ENCODE data around the gene STPG3. TPM values are rescaled to one million over a fixed set of nuclear protein-coding genes. Genes with fewer than 3 reads are reported as not detected.

Gene STPG3
- total and polyA plus RNA-seq, 2 of the 4 experiments (the other 2 are of a cell fraction) = not detected

GRCh38 chr9:137212520-137212919, 38.6 kb upstream of the STPG3 start:
- no peak overlapping the region for H2AFZ ChIP-seq (replicated peaks; ENCODE audit: low read length, poor library complexity)
- H3K36me3 ChIP-seq (ENCODE audit: control insufficient read depth, insufficient read depth, low read length) = peaks cover 22% of the 10 kb centered on the region
- in situ Hi-C loops (cut with MboI; ENCODE audit: low sequenced_read_pairs) = no loop called here
- no peak overlapping the region for H3K14ac ChIP-seq (replicated peaks; ENCODE audit: low read depth, low read length)
- CTCF ChIA-PET = no interaction called here
- no peak overlapping the region for H2BK5ac ChIP-seq (ENCODE audit: low read depth, low read length, poor library complexity, severe bottlenecking)
- H2AK5ac ChIP-seq (ENCODE audit: low read depth, low read length) = no peak overlapping the region
- no peak overlapping the region for H2BK120ac ChIP-seq (ENCODE audit: low read depth, low read length)
- no peaks in the 10 kb centered on the region for H3K4me1 ChIP-seq (ENCODE audit: control insufficient read depth, insufficient read depth, low read length)
- peaks cover 4 to 5% of the 10 kb centered on the region in 2 experiments for H3K79me1 ChIP-seq (ENCODE audit: low read depth in 1 of 2, low read length in 2 of 2)
- no peak overlapping the region for H3K4ac ChIP-seq (ENCODE audit: low read depth, low read length)
- no peak overlapping the region for H3K23ac ChIP-seq (ENCODE audit: low read depth, low read length)
- H2BK15ac ChIP-seq (ENCODE audit: low read depth, low read length) = no peak overlapping the region
- no peaks in the 10 kb centered on the region for H3K9me3 ChIP-seq (ENCODE audit: control insufficient read depth, insufficient read depth, low read length)
- no peak overlapping the region for H2AK9ac ChIP-seq (replicated peaks; ENCODE audit: low read depth, low read length, poor library complexity)
- H4K5ac ChIP-seq (ENCODE audit: low read depth, low read length) = no peak overlapping the region
- H3K9me1 ChIP-seq (ENCODE audit: insufficient read depth, low read length) = no peaks in the 10 kb centered on the region
- no peak overlapping the region for H2BK20ac ChIP-seq (ENCODE audit: low read depth, low read length)
- no peaks in the 10 kb centered on the region for H4K20me1 ChIP-seq (ENCODE audit: insufficient read depth, low read length)
- ATAC-seq (ENCODE audit: low read depth) (no peak), DNase-seq (no peak)
- no peak overlapping the region for H4K91ac ChIP-seq (ENCODE audit: insufficient read depth, low read depth, low read length)
- H4K8ac ChIP-seq (ENCODE audit: low read depth in 2 of 2, low read length in 2 of 2) = no peak overlapping the region
- no peaks in the 10 kb centered on the region for H3K27me3 ChIP-seq (ENCODE audit: control insufficient read depth, insufficient read depth, low read length)
- no peak overlapping the region for H3K18ac ChIP-seq (ENCODE audit: low read depth, low read length)
- no peak overlapping the region for H3K4me2 ChIP-seq (ENCODE audit: low read depth, low read length)
- BruUV-seq (replicated peaks) = no TSS peak
- no peak overlapping the region for H3K9ac ChIP-seq (ENCODE audit: low read depth, low read length)
- no peak overlapping the region for H3K27ac ChIP-seq (ENCODE audit: insufficient read depth, low read length)
- intact Hi-C loops (cut with micrococcal nuclease) = no loop called here
- TF ChIP-seq FOS (IDR thresholded peaks at IDR 0.05; ENCODE audit: low read depth, low read length) (no peak), RFX5 (IDR thresholded peaks at IDR 0.05; ENCODE audit: low read depth, low read length) (no peak), MAFK (IDR thresholded peaks at IDR 0.05; ENCODE audit: low read depth, low read length) (no peak), RAD21 (IDR thresholded peaks at IDR 0.05; ENCODE audit: low read length) (no peak), BHLHE40 (IDR thresholded peaks at IDR 0.05; ENCODE audit: low read depth, low read length) (no peak), POLR2A (IDR thresholded peaks at IDR 0.05; ENCODE audit: low read depth, low read length) (no peak), SMC3 (IDR thresholded peaks at IDR 0.05; ENCODE audit: low read depth, low read length) (no peak), MXI1 (IDR thresholded peaks at IDR 0.05; ENCODE audit: borderline replicate concordance, low read depth, low read length) (no peak), NFE2L2 (IDR thresholded peaks at IDR 0.05; ENCODE audit: low read depth, low read length) (no peak), CHD1 (IDR thresholded peaks at IDR 0.05; ENCODE audit: low read depth, low read length) (no peak), CTCF (conservative IDR thresholded peaks at IDR 0.05; ENCODE audit: low read depth, low read length) (no peak), RCOR1 (IDR thresholded peaks at IDR 0.05; ENCODE audit: insufficient replicate concordance, low read length) (no peak), MAZ (IDR thresholded peaks at IDR 0.05; ENCODE audit: borderline replicate concordance, low read depth, low read length) (no peak), ELK1 (IDR thresholded peaks at IDR 0.05; ENCODE audit: borderline replicate concordance, low read depth, low read length) (no peak), CEBPB (IDR thresholded peaks at IDR 0.05; ENCODE audit: low read depth, low read length) (no peak), USF2 (IDR thresholded peaks at IDR 0.05; ENCODE audit: low read depth, low read length) (no peak)
- dilution Hi-C loops (cut with HindIII; ENCODE audit: low sequenced_read_pairs, unreplicated experiment) = no loop called here
- H3K56ac ChIP-seq (ENCODE audit: extremely low read depth, insufficient read depth, low read length) = no peak overlapping the region
- H3K4me3 ChIP-seq (ENCODE audit: insufficient read depth, low read depth, low read length) = no peak overlapping the region
- 90% methylated on average over 15 of the region's 21 CpGs; no CpG with 5 or more reads in 1 of the 2 experiments for WGBS, 2 experiments (ENCODE audit: extremely low coverage in 2 of 2, insufficient read length in 1 of 2)
- POLR2A ChIA-PET (ENCODE audit: unreplicated experiment) = no interaction called here

Data from IMR-90 (cell line).